Stimulated activated CD4-positive, alpha-beta T cell treated with anti-CD3 and anti-CD28 coated beads, TNF-alpha, amount 100 ng/mL, for 4 hours (primary cell): Measurements from ENCODE around the gene REPIN1.
A peak's percentile ranks its signal among the peaks of the same experiment; 100 is the strongest.

Source experiments
- DNase-seq, 3 experiments: peaks; one replicate each; pipeline ENCODE4 v3.0.0-alpha.2; 2020; ENCODE audit warnings: low read depth in 3 of 3

The REPIN1 gene

DNA sequence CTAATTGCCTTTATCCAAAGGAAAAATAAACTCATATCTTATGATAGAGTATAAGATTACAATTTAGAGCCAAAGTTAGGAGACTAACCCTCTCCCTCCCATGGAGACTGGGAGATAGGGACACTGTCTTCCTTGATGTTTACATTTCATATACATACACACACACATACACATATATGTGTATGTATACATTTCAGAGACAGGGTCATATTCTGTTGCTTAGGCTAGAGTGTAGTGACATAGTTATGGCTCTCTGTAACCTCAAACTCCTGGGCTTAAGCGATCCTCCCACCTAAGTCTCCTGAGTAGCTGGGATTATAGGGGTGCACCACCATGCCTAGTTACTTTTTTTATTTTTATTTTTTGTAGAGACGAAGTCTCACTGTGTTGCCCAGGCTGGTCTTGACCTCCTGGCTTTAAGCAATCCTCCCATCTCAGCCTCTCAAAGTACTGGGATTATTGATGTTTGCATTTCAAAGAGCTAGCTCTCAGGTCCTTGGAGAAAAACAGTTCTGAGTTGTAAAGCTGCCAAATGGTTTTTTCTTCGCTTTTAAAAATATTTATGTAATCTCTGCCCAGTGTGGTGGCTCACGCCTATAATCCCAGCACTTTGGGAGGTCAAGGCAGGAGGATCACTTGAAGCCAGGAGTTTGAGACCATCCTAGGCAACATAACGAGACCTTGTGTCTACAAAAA is 8.1 kb upstream of the REPIN1 start:
- DNase-seq, result no peak

DNA sequence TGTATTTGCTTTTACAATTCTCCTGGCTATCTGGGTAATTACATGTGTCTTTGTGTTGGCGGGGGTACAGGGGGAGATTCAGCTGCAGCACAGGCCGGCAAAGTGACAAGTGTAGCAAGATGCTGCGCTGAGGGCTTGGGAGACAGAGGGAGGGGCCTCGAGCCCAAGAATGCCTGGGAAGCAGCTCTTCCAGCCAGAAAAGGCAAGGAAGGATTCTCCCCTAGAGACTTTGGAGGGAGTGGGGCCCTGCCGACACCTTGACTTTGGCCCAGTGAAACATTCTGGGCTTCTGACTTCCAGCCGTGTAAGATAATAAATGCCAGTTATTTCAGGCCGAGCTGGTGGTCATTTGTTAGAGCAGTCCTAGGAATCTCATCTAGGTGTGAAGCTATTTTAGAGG is 7.2 kb upstream of the REPIN1 start:
- no peak for DNase-seq

DNA sequence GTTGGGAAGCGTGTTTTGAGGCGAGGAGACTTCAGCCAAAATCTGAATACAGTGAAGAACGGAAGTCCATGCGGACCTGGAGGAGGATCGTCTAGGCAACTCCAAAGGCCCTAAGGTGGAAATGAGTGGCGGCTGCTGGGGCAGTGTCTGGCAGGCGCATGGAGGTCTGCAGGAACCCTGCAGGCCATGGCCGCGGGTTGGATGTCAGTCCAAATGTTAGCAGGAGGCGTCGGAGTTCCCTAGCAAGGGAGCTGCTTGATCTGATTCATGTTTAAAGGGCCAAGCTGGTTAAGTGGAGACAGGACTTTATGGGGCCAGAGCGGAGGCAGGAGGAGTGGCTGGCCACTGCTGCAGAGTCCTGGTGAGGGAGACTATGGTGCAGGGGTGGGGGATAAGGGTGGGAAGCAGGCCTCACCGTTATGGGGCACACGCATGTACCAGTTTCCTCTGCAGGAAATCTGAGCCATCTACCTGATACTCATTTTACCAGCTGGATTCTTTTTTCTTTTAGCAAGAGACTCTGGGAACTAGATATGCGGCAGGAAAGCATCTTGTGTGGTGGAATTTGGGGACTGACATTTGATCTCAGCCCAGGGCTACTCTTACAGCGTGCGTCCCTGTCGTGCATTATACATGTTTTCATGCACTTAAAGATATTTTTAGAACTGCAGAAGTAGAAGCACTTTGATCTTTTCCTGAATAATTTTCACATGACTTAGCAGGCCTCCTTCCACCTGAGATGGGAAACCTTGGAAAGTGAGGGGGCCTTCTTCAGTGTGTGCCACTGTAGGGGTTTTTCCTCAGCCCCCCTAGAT is 6.6 kb upstream of the REPIN1 start:
- no peak for DNase-seq

DNA sequence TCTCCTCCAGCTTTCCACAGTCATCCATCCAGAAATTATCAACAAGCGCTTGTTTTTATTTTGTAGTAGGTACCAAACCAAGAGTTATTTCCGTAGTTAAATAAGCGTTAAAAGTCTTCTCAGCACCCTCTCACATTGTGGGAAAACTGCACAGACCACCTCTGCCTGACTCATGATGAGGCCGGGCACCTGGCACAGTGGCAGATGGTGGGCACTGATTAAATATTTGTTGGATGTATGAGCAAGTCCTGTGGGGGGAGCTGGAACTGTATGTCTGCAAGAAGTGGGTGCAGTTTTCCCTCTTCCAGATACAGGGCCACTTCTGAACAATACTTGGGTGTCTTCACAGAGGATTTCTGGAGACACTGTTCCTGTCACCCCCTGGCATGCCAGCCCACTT is 5.3 kb upstream of the REPIN1 start:
- no peak for DNase-seq

DNA sequence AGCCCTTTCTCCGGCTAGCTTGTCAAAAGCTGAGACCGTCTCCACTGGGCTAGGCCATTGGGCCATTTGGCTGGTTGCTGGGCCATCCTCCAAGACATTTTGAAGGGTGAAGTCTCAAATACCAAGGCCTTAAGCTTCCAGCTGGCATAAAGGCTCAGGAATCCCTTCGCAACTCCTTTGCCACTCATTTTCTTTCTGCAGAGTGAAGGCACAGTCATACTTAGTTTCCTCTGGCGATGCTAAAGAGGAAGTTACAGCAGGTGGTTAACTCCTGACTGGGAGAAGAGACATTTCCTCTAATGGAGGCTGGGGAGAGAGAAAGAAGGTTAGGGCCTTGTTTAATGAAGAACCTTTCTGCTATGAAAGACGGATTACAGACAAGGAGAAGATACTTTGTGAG is 4.8 kb upstream of the REPIN1 start:
- no peak for DNase-seq

DNA sequence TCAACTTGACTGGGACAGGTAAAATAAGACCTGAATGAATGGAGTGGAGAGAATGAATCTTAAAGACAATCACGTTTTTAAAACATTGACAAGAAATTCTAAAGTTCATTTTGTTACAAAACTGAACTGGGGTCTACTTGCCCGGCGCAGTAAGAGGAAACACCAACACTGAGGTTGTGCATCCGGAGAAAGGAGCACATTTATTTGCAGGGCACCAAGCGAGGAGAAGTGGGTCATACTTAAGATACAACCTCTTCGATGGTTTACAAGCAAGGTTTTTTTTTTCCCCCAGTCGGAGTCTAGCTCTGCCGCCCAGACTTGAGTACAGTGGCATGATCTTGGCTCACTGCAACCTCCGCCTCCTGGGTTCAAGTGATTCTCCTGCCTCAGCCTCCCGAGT is 3.4 kb upstream of the REPIN1 start:
- DNase-seq, result no peak

DNA sequence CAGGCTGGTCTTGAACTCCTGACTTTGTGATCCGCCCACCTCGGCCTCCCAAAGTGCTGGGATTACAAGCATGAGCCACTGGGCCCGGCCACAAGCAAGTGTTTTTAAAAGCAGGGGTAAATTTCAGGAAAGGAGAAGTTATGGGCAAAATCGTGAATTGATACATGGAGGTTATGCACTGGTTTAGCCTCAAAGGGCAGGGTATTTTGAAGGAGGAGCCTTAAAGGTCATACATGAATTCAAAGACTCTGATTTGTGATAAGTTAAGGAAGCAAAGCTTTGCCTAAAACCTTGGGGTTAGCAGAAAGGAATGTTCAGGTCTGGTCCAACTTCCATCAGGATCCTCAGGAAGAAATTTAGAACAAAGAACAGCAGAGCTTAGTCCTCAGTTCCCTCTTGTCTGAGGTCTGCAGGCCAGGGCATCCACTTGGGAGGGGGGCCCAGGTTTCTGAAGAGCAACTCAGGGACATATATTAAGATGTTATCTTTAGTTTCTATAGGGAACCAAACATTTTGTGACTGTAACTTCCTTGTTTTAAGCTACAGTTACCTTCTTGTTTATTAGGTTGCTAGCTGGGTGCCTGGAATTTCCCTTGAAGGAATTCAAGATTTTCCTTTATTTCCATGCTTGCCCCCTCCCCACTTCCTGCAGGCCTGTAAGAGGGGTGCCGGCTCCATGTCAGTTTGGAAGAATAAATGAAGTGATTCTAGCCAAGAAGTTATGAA is 2.8 kb upstream of the REPIN1 start:
- no peak for DNase-seq

DNA sequence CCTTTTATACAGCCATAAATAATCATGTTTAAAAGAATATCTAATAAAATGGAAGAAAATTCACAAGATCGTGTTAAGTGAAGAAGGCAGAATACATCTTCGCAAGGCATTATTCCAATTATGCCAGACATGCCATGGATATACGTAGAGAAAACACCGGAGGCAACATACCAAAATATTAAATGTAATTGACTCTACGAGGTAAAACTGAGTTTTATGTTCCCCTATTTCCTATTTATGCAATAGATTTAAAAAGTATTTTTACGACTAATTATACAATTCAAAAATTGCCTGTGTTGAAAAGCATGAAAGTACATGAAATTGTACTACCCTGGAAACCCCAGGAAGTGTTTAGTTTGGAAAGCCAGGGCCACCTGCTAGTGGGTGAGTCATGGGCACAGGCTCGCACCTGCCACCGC is 936 bp upstream of the REPIN1 start:
- DNase-seq, result peak in 1 of 3 experiments; percentile 59

DNA sequence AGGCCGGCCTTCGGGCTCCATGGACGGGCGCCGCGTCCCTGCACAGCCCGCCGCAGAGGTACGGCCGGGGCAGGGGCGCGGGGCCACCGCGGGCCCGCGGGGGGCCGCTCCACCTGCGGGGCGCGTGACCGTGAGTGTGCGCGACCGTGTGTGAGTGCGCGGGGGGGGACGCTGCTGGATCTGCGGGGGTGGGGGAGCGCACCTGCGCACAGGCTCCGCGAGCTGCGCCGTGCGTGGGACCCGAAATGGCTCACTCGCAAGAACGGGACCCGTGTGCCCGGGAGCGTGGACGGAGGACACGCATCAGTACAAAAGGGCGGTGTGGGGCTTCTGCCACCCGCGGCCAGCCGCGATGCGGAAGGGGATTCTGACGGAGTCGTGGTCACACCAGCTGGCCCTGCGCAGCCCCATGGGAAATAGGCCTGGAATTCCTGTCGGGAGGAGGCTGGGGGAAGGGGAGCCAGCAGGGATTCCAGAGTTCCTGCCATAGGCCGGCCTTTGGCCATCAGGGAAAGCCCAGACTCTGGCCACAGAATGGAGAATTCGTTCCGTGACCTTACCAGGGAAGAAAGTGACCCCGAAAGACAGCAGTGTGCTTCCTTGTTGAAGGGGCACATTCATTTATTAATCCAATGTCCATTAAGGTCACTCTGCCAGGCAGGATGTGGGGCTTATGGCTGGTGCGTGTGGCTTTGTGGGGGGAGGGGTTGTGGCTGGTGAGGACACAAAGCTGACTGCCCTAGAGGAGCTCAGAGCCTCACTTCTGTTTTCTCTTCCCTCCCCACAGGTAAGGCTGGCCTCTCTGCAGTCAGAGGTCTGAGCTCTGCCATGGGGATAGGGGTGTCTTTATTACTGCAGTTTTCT is 494 bp downstream of the REPIN1 start:
- DNase-seq, result peak; percentile 60 to 64 (median 64)

DNA sequence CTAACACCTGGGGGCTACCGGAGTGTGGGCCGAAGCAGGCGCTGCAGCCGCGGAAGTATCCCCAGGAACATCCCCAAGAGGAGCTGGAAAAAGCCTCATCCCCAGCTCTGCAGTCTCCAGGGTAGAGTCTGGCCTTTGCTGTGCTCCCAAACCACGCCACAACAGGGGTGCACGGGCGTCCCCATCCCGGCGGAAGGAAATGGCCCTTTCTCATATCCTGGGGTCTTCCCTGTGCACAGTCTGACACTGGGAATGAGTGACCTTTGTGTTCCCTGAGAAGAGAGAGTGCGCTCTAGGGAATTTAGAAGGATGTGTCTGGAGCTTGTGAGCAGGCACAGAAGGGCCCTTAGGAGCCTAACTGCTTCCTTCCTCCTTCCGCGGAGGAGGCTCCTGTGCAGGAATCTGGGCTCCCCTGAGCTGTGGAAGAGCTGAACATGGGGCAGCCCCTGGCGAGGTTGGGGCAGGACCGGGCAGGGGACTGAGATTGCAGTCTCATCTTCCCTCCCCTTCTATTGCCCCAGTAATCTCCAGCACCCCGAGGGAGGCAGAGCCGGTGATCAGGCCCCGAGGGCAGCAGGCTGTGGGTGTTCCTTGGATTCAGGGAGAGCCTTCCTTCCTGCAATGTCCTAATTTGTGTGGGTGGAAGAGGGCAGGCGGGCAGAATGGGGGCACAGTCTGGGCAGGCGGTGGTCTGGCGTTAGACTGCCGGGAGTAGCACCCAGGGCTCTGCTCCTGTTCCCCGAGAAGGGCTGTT is 1.3 kb downstream of the REPIN1 start:
- no peak for DNase-seq

DNA sequence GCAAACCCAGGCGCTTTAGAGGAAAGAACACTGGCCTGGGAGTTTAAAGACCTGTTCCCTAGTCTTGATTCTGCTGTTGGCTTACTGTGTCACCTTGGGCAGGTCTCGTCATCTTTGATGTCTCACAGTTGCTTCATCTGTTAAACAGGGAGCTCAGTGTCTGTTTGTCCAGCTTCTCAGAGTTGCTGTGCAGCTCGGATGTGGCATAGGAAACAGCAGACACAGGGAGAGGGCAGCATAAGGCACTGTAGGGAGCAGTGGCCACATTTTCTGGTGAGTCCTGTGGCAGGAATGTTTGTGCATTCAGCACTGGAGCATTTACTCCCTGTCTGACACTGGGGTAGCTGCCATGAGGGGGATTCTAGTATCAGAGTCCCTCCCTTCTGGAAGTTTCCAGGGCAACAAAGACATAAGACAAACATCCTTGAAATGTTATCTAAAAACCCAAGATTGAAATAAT is 2.0 kb downstream of the REPIN1 start:
- no peak for DNase-seq

DNA sequence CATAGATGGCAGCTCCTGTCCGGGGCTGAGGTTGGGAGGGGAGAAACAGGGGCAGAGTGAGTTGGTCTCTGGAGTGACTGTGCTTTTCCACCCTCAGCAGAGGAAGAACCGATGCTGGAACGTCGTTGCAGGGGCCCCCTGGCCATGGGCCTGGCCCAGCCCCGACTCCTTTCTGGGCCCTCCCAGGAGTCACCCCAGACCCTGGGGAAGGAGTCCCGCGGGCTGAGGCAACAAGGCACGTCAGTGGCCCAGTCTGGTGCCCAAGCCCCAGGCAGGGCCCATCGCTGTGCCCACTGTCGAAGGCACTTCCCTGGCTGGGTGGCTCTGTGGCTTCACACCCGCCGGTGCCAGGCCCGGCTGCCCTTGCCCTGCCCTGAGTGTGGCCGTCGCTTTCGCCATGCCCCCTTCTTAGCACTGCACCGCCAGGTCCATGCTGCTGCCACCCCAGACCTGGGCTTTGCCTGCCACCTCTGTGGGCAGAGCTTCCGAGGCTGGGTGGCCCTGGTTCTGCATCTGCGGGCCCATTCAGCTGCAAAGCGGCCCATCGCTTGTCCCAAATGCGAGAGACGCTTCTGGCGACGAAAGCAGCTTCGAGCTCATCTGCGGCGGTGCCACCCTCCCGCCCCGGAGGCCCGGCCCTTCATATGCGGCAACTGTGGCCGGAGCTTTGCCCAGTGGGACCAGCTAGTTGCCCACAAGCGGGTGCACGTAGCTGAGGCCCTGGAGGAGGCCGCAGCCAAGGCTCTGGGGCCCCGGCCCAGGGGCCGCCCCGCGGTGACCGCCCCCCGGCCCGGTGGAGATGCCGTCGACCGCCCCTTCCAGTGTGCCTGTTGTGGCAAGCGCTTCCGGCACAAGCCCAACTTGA is 2.7 kb downstream of the REPIN1 start:
- no peak for DNase-seq

DNA sequence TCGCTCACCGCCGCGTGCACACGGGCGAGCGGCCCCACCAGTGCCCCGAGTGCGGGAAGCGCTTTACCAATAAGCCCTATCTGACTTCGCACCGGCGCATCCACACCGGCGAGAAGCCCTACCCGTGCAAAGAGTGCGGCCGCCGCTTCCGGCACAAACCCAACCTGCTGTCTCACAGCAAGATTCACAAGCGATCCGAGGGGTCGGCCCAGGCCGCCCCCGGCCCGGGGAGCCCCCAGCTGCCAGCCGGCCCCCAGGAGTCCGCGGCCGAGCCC is 3.3 kb downstream of the REPIN1 start:
- DNase-seq, result no peak

DNA sequence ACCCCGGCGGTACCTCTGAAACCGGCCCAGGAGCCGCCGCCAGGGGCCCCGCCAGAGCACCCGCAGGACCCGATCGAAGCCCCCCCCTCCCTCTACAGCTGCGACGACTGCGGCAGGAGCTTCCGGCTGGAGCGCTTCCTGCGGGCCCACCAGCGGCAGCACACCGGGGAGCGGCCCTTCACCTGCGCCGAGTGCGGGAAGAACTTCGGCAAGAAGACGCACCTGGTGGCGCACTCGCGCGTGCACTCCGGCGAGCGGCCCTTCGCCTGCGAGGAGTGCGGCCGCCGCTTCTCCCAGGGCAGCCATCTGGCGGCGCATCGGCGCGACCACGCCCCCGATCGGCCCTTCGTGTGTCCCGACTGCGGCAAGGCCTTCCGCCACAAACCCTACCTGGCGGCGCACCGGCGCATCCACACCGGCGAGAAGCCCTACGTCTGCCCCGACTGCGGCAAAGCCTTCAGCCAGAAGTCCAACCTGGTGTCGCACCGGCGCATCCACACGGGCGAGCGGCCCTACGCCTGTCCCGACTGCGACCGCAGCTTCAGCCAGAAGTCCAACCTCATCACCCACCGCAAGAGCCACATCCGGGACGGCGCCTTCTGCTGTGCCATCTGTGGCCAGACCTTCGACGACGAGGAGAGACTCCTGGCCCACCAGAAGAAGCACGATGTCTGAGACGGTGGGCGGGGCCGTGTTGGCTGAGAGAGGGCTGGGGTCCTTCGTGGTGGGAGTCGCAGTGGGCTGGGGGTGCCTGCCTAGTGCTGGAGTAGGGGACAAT is 3.8 kb downstream of the REPIN1 start:
- no peak for DNase-seq

DNA sequence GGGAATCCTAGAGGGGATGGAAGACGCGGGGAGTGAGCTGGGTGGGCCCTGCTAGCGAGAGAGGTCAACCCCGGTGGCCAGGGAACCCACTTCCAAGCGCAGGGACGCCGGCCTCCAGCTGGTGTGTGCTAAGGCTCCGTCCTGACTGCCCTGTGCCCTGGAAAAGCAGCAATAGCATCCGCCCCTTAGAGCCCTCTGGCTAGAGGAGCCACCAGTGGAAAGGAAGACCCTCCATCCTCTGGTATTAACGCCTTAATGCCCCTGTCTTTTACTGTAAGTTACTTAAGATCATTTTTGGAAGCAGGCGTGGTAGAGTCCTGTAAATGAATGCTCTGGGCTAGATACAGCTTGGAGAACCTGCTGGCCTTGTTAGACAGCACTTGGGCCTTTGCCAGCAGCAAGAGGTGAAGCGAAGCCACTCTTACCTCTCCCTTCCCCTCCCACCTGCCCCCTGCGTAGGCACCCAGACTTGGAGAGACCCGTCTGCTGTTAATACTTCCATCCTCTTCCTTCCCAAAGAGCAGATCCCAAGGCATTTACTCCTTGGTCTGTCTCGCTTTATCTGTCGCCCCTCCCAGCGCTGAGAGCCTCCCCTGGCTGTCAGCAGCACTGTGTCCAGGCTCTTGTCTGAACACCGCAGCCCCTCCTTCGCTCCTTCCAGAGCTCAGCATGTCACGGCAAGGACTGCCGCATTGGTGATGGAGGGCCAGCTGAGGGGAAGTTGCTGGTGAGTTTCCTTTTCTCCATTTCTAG is 4.6 kb downstream of the REPIN1 start:
- DNase-seq, result no peak

DNA sequence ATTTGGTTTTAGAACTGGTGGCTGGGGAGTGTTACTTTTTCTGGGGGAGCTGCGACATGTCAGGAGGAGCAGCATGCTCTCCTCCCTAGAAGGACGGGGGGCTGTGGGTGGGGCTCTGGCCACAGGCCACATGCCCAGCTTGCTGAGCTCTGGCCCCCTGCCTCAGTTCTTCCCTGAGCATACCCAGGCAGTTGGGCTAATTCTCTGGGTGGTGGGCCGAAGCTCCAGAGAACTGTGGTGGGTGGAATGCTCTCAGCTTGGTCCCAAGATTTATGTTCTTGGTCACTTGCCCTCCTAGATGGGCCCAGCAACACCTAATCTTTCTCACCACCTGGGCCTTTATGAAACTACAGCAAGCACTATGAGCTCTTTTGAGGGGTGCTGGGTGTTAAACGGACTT is 5.4 kb downstream of the REPIN1 start:
- DNase-seq, result no peak

DNA sequence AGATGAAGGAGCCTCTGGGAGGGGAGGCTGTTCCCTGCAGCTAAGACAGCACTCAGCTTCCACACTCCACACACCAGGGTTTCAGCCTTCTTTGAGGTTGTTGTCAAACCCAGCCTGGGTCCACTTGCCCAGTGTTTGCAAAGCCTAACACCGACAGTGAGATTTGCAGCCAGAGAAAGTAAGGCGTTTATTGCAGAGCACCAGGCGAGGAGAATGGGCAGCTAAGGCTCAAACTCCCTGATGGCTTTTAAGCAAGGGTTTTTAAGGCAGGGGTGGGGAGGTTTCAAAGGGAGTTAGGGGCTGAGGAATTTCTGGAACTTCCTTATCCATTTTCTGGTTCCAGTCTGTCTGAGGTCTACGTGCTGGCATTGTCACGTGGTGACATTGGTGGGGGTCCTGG is 5.8 kb downstream of the REPIN1 start:
- no peak for DNase-seq

DNA sequence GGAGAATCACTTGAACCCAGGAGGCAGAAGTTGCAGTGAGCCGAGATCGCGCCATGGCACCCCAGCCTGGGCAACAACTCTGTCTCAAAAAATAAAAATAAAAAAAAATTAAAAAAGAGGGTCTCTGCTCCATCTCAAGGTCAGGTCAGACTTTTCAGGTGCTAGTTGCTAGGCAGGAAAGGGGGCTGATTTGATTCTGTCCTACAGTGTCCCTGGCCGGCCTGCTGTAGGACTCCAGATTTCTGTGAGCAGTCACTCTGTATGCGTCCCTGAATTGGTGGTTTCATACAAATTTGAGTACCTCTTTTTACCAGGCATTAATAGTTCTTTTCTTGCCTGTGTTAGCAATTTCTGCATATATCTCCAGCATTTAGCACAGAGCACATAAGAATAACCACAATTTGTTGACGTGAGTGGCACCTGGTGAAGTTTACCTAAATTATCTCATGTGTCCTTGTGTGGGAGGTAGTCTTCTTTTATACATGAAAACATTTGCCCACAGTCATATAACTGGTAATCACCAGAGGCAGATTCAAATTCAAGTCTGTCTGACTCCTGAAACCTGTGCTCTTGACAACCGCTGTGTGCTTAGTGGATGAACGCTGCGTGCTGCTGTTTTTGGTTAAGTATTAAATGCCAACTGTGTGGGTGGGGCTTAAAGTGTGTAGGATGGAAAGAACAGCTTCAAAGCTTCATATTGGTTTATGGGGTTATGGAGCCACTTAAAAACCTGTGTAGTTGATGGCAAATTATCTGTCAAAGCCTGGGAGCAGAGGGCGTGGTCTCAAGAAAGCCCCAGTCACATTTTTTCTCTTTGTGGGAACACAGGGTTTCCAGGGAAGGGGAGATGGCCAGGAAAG is 7.3 kb downstream of the REPIN1 start:
- peak in 1 of 3 experiments; percentile 38 for DNase-seq
